K562 (cell line): ENCODE data around the gene AFDN.

Experiments
- CTCF ChIP-seq, 3 experiments: IDR thresholded peaks in 2 of 3; conservative IDR thresholded peaks in 1 of 3; 2 replicates each; pipeline ENCODE4 v1.5.1; 2011 to 2012; ENCODE audit warnings: low read length in 3 of 3, mild to moderate bottlenecking in 3 of 3, control low read depth in 2 of 3, improper control_type of control experiment in 1 of 3, inconsistent platforms in 1 of 3, low read depth in 1 of 3, mixed read lengths in 1 of 3, moderate library complexity in 1 of 3; ENCODE audit not compliant: insufficient read depth in 2 of 3
- DPF2 ChIP-seq: fragments of 450-650 bp; IDR thresholded peaks from 2 replicates; pipeline ENCODE4 v1.6.1; 2016
- HDGF ChIP-seq: fragments of 450-650 bp; IDR thresholded peaks from 2 replicates; pipeline ENCODE4 v1.6.1; 2016
- JUND ChIP-seq, 2 experiments: IDR thresholded peaks; 2 replicates in 1 of 2; 3 replicates in 1 of 2; pipeline ENCODE4 v1.6.1; 2011; ENCODE audit warnings: borderline replicate concordance in 2 of 2, low read depth in 2 of 2, low read length in 2 of 2, improper control_type of control experiment in 1 of 2, missing biosample characterization in 1 of 2, missing genetic modification characterization in 1 of 2, missing genetic modification reagents in 1 of 2
- NFIC ChIP-seq: fragments of 450-650 bp; IDR thresholded peaks from 2 replicates; pipeline ENCODE4 v1.6.1; 2017; ENCODE audit warnings: mild to moderate bottlenecking, inconsistent platforms
- POLR2A ChIP-seq: fragments of 450-650 bp; conservative IDR thresholded peaks from 2 replicates; pipeline ENCODE4 v1.6.1; 2016
- SETDB1 ChIP-seq: IDR thresholded peaks from one replicate; pipeline ENCODE4 v1.6.1; 2012; ENCODE audit warnings: low read length, control low read depth, inconsistent platforms
- STAT5B ChIP-seq: fragments of 250-450 bp; sonication (Bioruptor Pico); IDR thresholded peaks from 2 replicates; pipeline ENCODE4 v1.8.0; 2021; ENCODE audit warnings: mild to moderate bottlenecking, inconsistent platforms
- ZEB2 ChIP-seq: fragments of 450-650 bp; IDR thresholded peaks from 2 replicates; pipeline ENCODE4 v1.6.1; 2016
- ZFP30 ChIP-seq: fragments of 250-450 bp; sonication (Bioruptor Pico); IDR thresholded peaks from 2 replicates; pipeline ENCODE4 v1.8.0; 2022; ENCODE audit warnings: moderate library complexity, mild to moderate bottlenecking, inconsistent platforms, borderline replicate concordance
- ZFX ChIP-seq: sonication (generic); formaldehyde crosslinking; IDR thresholded peaks from 2 replicates; pipeline ENCODE4 v1.8.0; 2022; ENCODE audit warnings: mild to moderate bottlenecking, missing genetic modification reagents, moderate library complexity
- ZNF274 ChIP-seq: IDR thresholded peaks from 2 replicates; pipeline ENCODE4 v1.6.1; 2011; ENCODE audit warnings: low read depth, mild to moderate bottlenecking, low read length, moderate library complexity, borderline replicate concordance

- TF ChIP-seq CTCF (IDR thresholded peaks at IDR 0.05 in 2 of 3, conservative IDR thresholded peaks at IDR 0.05 in 1 of 3; ENCODE audit: insufficient read depth in 2 of 3, low read depth in 1 of 3, low read length in 3 of 3), result no peak
- TF ChIP-seq ZFP30 (CRISPR knock-in tag), result no peak
- TF ChIP-seq ZNF274, result no peak
- no peak for TF ChIP-seq NFIC
- no peak for TF ChIP-seq ZFX (CRISPR knock-in tag)
- TF ChIP-seq ZEB2, result no peak
- TF ChIP-seq SETDB1, result no peak
- no peak for TF ChIP-seq HDGF
- TF ChIP-seq POLR2A, result no peak
- TF ChIP-seq STAT5B, result no peak
- TF ChIP-seq DPF2, result no peak
- no peak for TF ChIP-seq JUND (IDR thresholded peaks at IDR 0.05; ENCODE audit: borderline replicate concordance, low read depth, low read length)
- no peak for TF ChIP-seq JUND (tag; IDR thresholded peaks at IDR 0.05; ENCODE audit: borderline replicate concordance, low read depth, low read length)
Observed at GRCh38 chr6:167932468-167933276, 106.0 kb downstream of the AFDN start.
